ENCODE data around the gene GDF7. TPM values are rescaled to one million over a fixed set of nuclear protein-coding genes. Genes with fewer than 3 reads are reported as not detected.

GDF7 gene
- total and polyA plus RNA-seq, 3 experiments from 2014 or later: 0.10 TPM; not detected in 2

DNA sequence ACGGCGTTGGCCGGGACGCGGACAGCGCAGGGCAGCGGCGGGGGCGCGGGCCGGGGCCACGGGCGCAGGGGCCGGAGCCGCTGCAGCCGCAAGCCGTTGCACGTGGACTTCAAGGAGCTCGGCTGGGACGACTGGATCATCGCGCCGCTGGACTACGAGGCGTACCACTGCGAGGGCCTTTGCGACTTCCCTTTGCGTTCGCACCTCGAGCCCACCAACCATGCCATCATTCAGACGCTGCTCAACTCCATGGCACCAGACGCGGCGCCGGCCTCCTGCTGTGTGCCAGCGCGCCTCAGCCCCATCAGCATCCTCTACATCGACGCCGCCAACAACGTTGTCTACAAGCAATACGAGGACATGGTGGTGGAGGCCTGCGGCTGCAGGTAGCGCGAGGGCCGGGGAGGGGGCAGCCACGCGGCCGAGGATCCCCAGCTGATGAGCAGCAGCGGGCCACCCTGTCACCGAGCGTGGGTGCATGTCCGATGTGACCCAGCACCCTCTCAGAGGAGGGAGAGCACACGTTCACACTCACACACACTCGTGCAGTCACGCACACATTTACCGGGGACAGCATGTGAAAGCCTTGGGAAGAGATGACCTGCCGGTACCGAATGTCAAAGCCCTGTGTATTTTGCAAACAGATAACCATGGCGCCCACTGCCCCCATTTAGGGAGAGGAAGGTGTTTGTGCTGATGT, 4.2 kb downstream of the GDF7 start:
- ChIA-PET CTCF (interaction anchor here (1.2 to 2.9 kb wide), 2 partner anchors 10 to 20 kb away, joined by 3 to 16 read pairs; partner anchors contain the start of gene HS1BP3), POLR2A (interaction anchor here (0.7 kb wide), 2 partner anchors 225 to 258 kb away, joined by 4 to 5 read pairs; no protein-coding TSS in a partner anchor)
- Histone ChIP-seq H3K9me3 (ENCODE audit: low read length) (no peaks in the 10 kb centered on the region), H3K4me1 (ENCODE audit: insufficient read depth, low read length) (peaks cover 7% of the 10 kb centered on the region), H3K4me3 (ENCODE audit: low read length) (no peak overlapping the region), H3K27ac (ENCODE audit: low read depth, low read length) (no peak overlapping the region), H3K36me3 (ENCODE audit: insufficient read depth, low read length) (no peaks in the 10 kb centered on the region), H3K27me3 (ENCODE audit: insufficient read depth, low read length, poor library complexity, severe bottlenecking) (peaks cover 42% of the 10 kb centered on the region)
- Mint-ChIP-seq H3K27ac (peak overlapping the region in 1 of 8 donors; percentile 48), H3K4me1 (peaks cover 9 to 36% (median 13%) of the 10 kb centered on the region in 3 donors), H3K4me3 (no peak overlapping the region), H3K36me3 (no peaks in the 10 kb centered on the region), H3K27me3 (peaks cover 36 to 62% of the 10 kb centered on the region in 2 donors), H3K9me3 (peaks cover 0 to 2% (median 0%) of the 10 kb centered on the region in 5 donors)
- DNase-seq: no peak

DNA sequence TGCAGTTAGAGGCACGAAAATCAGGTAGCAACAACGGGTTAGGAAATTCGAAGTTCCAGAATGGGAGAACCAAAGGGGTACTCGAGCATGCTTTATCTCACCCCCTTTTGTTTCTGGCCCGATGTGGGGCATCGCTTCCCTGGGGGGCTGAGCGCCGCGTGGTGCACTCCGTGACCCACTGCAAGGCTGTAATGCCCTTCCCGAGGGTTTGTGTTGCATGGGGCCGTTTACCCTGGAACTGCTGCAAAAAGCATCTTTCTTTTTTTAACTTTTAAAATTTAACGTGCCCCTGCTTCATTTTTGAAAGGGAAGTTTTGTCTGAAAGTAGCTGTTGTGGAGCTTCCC, 4.8 kb downstream of the GDF7 start:
- peaks cover 32 to 59% of the 10 kb centered on the region in 2 donors for H3K27me3 Mint-ChIP-seq
- ChIA-PET CTCF (interaction anchor here (1.0 to 2.9 kb wide), 3 partner anchors 10 to 292 kb away, joined by 3 to 16 read pairs (median 4); partner anchors contain the start of gene HS1BP3), POLR2A (interaction anchor here (0.7 kb wide), 2 partner anchors 225 to 258 kb away, joined by 4 to 5 read pairs; no protein-coding TSS in a partner anchor)
- no peaks in the 10 kb centered on the region for H3K9me3 ChIP-seq (ENCODE audit: low read length)
- no peaks in the 10 kb centered on the region for H3K36me3 Mint-ChIP-seq
- peaks cover 39% of the 10 kb centered on the region for H3K27me3 ChIP-seq (ENCODE audit: insufficient read depth, low read length, poor library complexity, severe bottlenecking)
- H3K4me3 ChIP-seq (ENCODE audit: low read length): no peak overlapping the region
- H3K27ac ChIP-seq (ENCODE audit: low read depth, low read length): no peak overlapping the region
- no peaks in the 10 kb centered on the region for H3K36me3 ChIP-seq (ENCODE audit: insufficient read depth, low read length)
- peaks cover 7% of the 10 kb centered on the region for H3K4me1 ChIP-seq (ENCODE audit: insufficient read depth, low read length)
- H3K4me1 Mint-ChIP-seq: peaks cover 6 to 33% (median 10%) of the 10 kb centered on the region in 3 donors
- H3K9me3 Mint-ChIP-seq: peaks cover 0 to 2% (median 0%) of the 10 kb centered on the region in 5 donors
- H3K4me3 Mint-ChIP-seq: no peak overlapping the region
- DNase-seq: no peak
- peak overlapping the region in 1 of 8 donors; percentile 48 for H3K27ac Mint-ChIP-seq

DNA sequence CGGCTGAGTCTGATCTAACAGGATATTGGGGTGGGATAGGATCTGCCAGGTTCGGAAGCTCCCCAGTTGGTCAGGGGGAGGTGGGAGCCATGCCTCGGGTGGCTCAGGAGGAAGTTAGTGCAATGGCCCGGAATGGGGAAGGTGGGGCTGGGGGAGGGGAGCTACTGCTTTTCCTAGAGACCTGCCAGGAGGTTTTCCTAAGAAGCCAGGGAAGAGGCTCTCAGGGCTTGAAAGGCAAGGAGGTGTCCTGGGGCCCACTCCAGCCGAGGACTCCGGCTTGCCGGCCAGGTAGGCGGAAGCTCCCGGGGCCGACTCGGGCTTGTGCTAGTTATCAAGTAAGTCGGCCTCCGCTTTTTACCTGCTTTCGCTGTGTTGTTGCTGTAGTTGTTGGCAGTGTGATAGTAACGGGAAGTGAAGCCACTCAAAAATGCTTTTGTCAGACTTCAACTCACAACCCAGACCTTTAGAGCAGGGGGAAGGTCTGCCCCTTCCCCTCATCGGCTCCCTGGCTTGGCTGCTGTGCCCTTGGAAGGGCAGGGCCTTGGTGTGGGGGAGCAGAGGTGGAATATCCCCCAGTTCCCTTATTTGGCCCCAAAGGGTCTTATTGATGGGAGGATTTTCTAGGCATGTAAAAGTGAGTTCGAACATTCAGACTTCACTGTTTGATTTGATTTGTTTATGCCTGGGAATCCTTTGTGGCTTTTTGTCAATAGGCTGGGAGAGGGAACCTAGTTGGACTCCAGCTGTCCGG, 5.4 kb downstream of the GDF7 start:
- H3K9me3 Mint-ChIP-seq: peaks cover 0 to 2% (median 0%) of the 10 kb centered on the region in 5 donors
- Histone ChIP-seq H3K9me3 (ENCODE audit: low read length) (no peaks in the 10 kb centered on the region), H3K36me3 (ENCODE audit: insufficient read depth, low read length) (no peaks in the 10 kb centered on the region), H3K27me3 (ENCODE audit: insufficient read depth, low read length, poor library complexity, severe bottlenecking) (peaks cover 39% of the 10 kb centered on the region), H3K4me1 (ENCODE audit: insufficient read depth, low read length) (peaks cover 7% of the 10 kb centered on the region), H3K4me3 (ENCODE audit: low read length) (no peak overlapping the region), H3K27ac (ENCODE audit: low read depth, low read length) (no peak overlapping the region)
- peak overlapping the region in 2 of 7 donors; percentile 13 to 35 for H3K4me3 Mint-ChIP-seq
- H3K27me3 Mint-ChIP-seq: peaks cover 32 to 59% of the 10 kb centered on the region in 2 donors
- H3K27ac Mint-ChIP-seq: no peak overlapping the region
- H3K4me1 Mint-ChIP-seq: peaks cover 6 to 33% (median 10%) of the 10 kb centered on the region in 3 donors
- ChIA-PET POLR2A (interaction anchor here (0.7 kb wide), 2 partner anchors 226 to 259 kb away, joined by 4 to 5 read pairs; no protein-coding TSS in a partner anchor), CTCF (interaction anchor here (1.0 to 2.9 kb wide), 4 partner anchors 11 to 291 kb away, joined by 3 to 16 read pairs (median 8); partner anchors contain the start of gene HS1BP3)
- H3K36me3 Mint-ChIP-seq: no peaks in the 10 kb centered on the region
- DNase-seq: no peak

DNA sequence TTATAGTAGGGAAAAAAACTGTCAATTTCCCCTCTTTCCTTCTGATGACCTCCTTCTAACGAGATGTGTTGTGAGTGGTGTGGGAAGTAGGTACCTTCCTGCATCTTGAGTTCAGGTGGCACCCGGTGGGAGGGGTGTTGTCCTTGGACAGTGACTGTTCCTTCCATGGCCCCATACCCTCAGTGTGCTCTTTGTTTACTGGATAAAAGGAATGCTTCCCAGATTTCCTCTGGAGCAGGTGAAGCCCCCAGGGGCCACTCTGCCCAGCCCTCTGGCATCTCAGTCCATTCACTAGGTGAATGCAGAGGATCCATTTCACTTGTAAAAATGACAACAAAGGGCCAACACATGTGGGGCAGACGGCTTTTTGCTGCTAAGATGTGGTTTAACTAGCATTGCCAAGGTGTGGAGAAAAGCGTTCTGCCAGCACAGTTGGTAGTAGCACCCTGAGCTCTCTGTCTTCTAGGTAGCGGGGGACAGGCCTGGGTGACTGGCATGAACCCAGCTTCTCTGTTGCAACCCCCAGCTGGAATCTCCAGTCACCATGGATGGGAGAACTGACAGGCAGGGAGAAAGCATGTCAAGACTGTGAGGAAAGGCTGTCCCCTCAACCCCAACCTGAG, 6.9 kb downstream of the GDF7 start:
- DNase-seq: no peak
- Mint-ChIP-seq H3K4me3 (no peak overlapping the region), H3K36me3 (peaks cover 0 to 2% (median 0%) of the 10 kb centered on the region in 3 donors), H3K27ac (peak overlapping the region in 1 of 8 donors; percentile 29), H3K27me3 (peaks cover 23 to 47% of the 10 kb centered on the region in 2 donors), H3K4me1 (peaks cover 6 to 26% (median 8%) of the 10 kb centered on the region in 3 donors), H3K9me3 (no peaks in the 10 kb centered on the region)
- Histone ChIP-seq H3K27me3 (ENCODE audit: insufficient read depth, low read length, poor library complexity, severe bottlenecking) (peaks cover 27% of the 10 kb centered on the region), H3K4me3 (ENCODE audit: low read length) (no peak overlapping the region), H3K9me3 (ENCODE audit: low read length) (no peaks in the 10 kb centered on the region), H3K4me1 (ENCODE audit: insufficient read depth, low read length) (peaks cover 7% of the 10 kb centered on the region), H3K36me3 (ENCODE audit: insufficient read depth, low read length) (no peaks in the 10 kb centered on the region), H3K27ac (ENCODE audit: low read depth, low read length) (no peak overlapping the region)
- POLR2A ChIA-PET: no interaction called here
- CTCF ChIA-PET: interaction anchor here (1.5 kb wide), 1 partner anchor 12 kb away, joined by 12 read pairs; no protein-coding TSS in a partner anchor

DNA sequence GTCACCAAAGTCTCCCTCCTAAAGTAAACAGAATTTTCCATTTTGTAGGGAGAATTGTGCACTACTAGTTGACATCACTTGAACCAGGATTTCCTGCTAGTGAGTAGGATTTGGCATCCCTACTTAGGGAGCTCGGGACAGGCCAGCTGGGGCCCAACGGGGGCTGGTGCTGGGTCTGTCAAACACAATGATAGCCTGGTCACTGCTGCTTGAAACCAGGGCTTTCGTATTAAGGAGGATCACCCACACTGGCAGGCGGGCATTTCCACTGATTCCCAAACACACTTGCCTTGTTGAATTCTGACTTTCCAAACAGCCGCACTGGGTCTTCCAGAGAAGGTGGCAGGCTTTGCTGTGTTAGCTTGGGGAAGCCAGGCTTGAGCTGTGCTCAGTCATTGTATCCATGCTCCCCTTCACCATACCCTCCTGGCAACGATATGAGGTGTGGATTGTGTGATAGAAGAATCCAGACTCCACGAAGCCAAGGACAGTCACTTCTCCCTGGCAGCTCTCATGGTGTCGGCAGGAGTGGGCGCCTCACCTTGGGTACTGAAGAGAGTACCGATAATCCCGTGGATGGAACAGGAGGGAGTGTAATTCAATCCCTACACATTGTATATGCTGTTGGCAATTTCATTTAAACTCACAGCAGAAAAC, 7.5 kb downstream of the GDF7 start:
- Histone ChIP-seq H3K4me3 (ENCODE audit: low read length) (no peak overlapping the region), H3K9me3 (ENCODE audit: low read length) (no peaks in the 10 kb centered on the region), H3K27me3 (ENCODE audit: insufficient read depth, low read length, poor library complexity, severe bottlenecking) (peaks cover 21% of the 10 kb centered on the region), H3K4me1 (ENCODE audit: insufficient read depth, low read length) (peaks cover 6% of the 10 kb centered on the region), H3K36me3 (ENCODE audit: insufficient read depth, low read length) (no peaks in the 10 kb centered on the region), H3K27ac (ENCODE audit: low read depth, low read length) (no peak overlapping the region)
- no peak overlapping the region for H3K4me3 Mint-ChIP-seq
- peaks cover 17 to 41% of the 10 kb centered on the region in 2 donors for H3K27me3 Mint-ChIP-seq
- no peak overlapping the region for H3K27ac Mint-ChIP-seq
- peaks cover 4 to 20% (median 5%) of the 10 kb centered on the region in 3 donors for H3K4me1 Mint-ChIP-seq
- H3K36me3 Mint-ChIP-seq: peaks cover 0 to 2% (median 2%) of the 10 kb centered on the region in 3 donors
- ChIA-PET CTCF (interaction anchor here (0.9 to 1.7 kb wide), 4 partner anchors 8 to 289 kb away, joined by 3 to 9 read pairs (median 4); no protein-coding TSS in a partner anchor), POLR2A (no interaction called here)
- no peak for DNase-seq
- H3K9me3 Mint-ChIP-seq: no peaks in the 10 kb centered on the region

DNA sequence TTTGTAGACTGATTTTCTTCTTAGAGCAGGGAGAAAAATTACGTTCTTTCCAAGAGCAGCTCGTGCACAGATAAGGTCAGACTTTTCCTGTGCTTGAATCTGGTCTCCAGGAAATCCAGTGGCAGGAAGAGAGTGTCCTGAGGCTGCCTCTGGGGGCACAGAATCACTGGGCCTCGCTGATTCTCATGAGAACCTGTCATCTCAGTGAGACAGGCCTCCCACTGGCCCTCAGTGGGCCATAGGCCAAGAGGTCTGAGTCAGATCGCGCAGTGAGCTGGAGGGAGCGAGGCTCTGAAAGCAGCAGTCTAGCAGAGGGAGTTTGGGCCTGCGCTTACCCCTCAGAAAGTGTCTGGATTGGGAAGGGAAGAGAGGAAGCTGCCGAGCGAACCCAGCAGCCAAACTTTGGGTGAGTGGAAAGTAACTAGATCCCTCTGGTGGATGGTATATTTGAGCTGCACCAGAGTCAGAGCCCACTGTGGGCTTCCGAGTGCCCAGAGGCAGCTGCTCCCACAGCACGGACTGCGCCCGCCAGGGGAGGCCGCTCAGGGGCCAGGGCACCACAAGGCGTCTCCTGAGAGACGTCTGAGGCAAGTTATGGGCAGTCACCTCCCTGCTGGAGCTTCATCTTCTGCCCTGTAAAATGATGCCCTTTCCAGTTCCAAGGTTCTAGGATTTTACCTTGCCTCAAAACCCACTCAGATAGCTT, 8.2 kb downstream of the GDF7 start:
- Mint-ChIP-seq H3K4me3 (no peak overlapping the region), H3K4me1 (peaks cover 0 to 13% (median 0%) of the 10 kb centered on the region in 3 donors), H3K27me3 (peaks cover 12 to 34% of the 10 kb centered on the region in 2 donors), H3K9me3 (no peaks in the 10 kb centered on the region), H3K36me3 (peaks cover 0 to 5% (median 2%) of the 10 kb centered on the region in 3 donors), H3K27ac (no peak overlapping the region)
- Histone ChIP-seq H3K36me3 (ENCODE audit: insufficient read depth, low read length) (no peaks in the 10 kb centered on the region), H3K4me1 (ENCODE audit: insufficient read depth, low read length) (no peaks in the 10 kb centered on the region), H3K27ac (ENCODE audit: low read depth, low read length) (no peak overlapping the region), H3K9me3 (ENCODE audit: low read length) (no peaks in the 10 kb centered on the region), H3K4me3 (ENCODE audit: low read length) (no peak overlapping the region), H3K27me3 (ENCODE audit: insufficient read depth, low read length, poor library complexity, severe bottlenecking) (peaks cover 14% of the 10 kb centered on the region)
- no peak for DNase-seq
- ChIA-PET CTCF (interaction anchor here (0.9 to 1.7 kb wide), 4 partner anchors 9 to 288 kb away, joined by 3 to 9 read pairs (median 4); no protein-coding TSS in a partner anchor), POLR2A (no interaction called here)
